Adipocyte (in vitro differentiated cells): Measurements from ENCODE around the gene PTBP3.
"Not testable (repeated sequence)": the region's sequence is repeated elsewhere in the genome, so short reads cannot be mapped to it uniquely, and the experiment has no call there.

Experiments used
- DNase-seq: peaks from one replicate; pipeline ENCODE4 v3.0.0-alpha.2; 2015; ENCODE audit warnings: low read depth
- H3K27me3 ChIP-seq: replicated peaks from 2 replicates; pipeline ENCODE4 v1.7.0; 2013; ENCODE audit warnings: mild to moderate bottlenecking, low read length, moderate library complexity; ENCODE audit not compliant: control insufficient read depth, insufficient read depth
- H3K36me3 ChIP-seq: 2 replicates; pipeline ENCODE4 v1.7.0; 2013; ENCODE audit warnings: low read length, mild to moderate bottlenecking, moderate library complexity; ENCODE audit not compliant: control insufficient read depth, insufficient read depth, severe bottlenecking
- H3K4me1 ChIP-seq: 2 replicates; pipeline ENCODE4 v1.7.0; 2013; ENCODE audit warnings: mild to moderate bottlenecking, low read length, moderate library complexity; ENCODE audit not compliant: control insufficient read depth, insufficient read depth
- H3K4me3 ChIP-seq: 2 replicates; pipeline ENCODE4 v1.7.0; 2013; ENCODE audit warnings: mild to moderate bottlenecking, low read length, moderate library complexity
- H3K9ac ChIP-seq: 2 replicates; pipeline ENCODE4 v1.7.0; 2013; ENCODE audit warnings: mild to moderate bottlenecking, low read length, moderate library complexity
- H3K9me3 ChIP-seq: 2 replicates; pipeline ENCODE4 v1.7.0; 2013; ENCODE audit warnings: mild to moderate bottlenecking, low read length, moderate library complexity; ENCODE audit not compliant: control insufficient read depth

PTBP3 gene

GRCh38 chr9:112283582-112284253 lies 49.7 kb downstream of the PTBP3 start:
- no peak overlapping the region for H3K4me3 ChIP-seq
- peaks cover 3% of the 10 kb centered on the region for H3K9me3 ChIP-seq
- no peak for DNase-seq
- no peaks in the 10 kb centered on the region for H3K27me3 ChIP-seq
- H3K36me3 ChIP-seq: peaks cover 17% of the 10 kb centered on the region
- no peak overlapping the region for H3K9ac ChIP-seq
- H3K4me1 ChIP-seq: no peaks in the 10 kb centered on the region

- not testable (repeated sequence) for H3K27me3 ChIP-seq, H3K9ac ChIP-seq, H3K4me3 ChIP-seq, H3K9me3 ChIP-seq, DNase-seq, H3K4me1 ChIP-seq
- H3K36me3 ChIP-seq: peaks cover 17% of the 10 kb centered on the region
Measured at GRCh38 chr9:112282841-112283240, 50.6 kb downstream of the PTBP3 start.

GRCh38 chr9:112280904-112281303 lies 52.5 kb downstream of the PTBP3 start:
- Histone ChIP-seq H3K9me3 (peaks cover 3% of the 10 kb centered on the region), H3K9ac (no peak overlapping the region), H3K27me3 (no peaks in the 10 kb centered on the region), H3K36me3 (peaks cover 17% of the 10 kb centered on the region), H3K4me3 (no peak overlapping the region), H3K4me1 (no peaks in the 10 kb centered on the region)
- no peak for DNase-seq

GRCh38 chr9:112279501-112279900 lies 53.9 kb downstream of the PTBP3 start:
- no peak for DNase-seq
- H3K4me1 ChIP-seq: no peaks in the 10 kb centered on the region
- H3K36me3 ChIP-seq: peaks cover 15% of the 10 kb centered on the region
- H3K27me3 ChIP-seq: no peaks in the 10 kb centered on the region
- H3K4me3 ChIP-seq: no peak overlapping the region
- H3K9ac ChIP-seq: no peak overlapping the region
- peaks cover 3% of the 10 kb centered on the region for H3K9me3 ChIP-seq

- Histone ChIP-seq H3K36me3 (peaks cover 3% of the 10 kb centered on the region), H3K4me1 (peaks cover 7% of the 10 kb centered on the region), H3K9ac (no peak overlapping the region), H3K4me3 (no peak overlapping the region), H3K9me3 (no peaks in the 10 kb centered on the region), H3K27me3 (no peaks in the 10 kb centered on the region)
- DNase-seq: peak; percentile 3
Measured at GRCh38 chr9:112278152-112278551, 55.3 kb downstream of the PTBP3 start.

- no peak for DNase-seq
- Histone ChIP-seq H3K9me3 (no peaks in the 10 kb centered on the region), H3K4me3 (no peak overlapping the region), H3K27me3 (no peaks in the 10 kb centered on the region), H3K4me1 (peaks cover 7% of the 10 kb centered on the region), H3K9ac (no peak overlapping the region), H3K36me3 (no peaks in the 10 kb centered on the region)
Measured at GRCh38 chr9:112274600-112274999, 58.8 kb downstream of the PTBP3 start.

GRCh38 chr9:112273876-112274275 lies 59.5 kb downstream of the PTBP3 start:
- Histone ChIP-seq H3K4me3 (no peak overlapping the region), H3K27me3 (no peaks in the 10 kb centered on the region), H3K9me3 (no peaks in the 10 kb centered on the region), H3K4me1 (peaks cover 7% of the 10 kb centered on the region), H3K36me3 (no peaks in the 10 kb centered on the region), H3K9ac (no peak overlapping the region)
- DNase-seq: peak; percentile 23

GRCh38 chr9:112271466-112272098 lies 61.8 kb downstream of the PTBP3 start:
- Histone ChIP-seq H3K9ac (no peak overlapping the region), H3K4me3 (no peak overlapping the region), H3K4me1 (peaks cover 7% of the 10 kb centered on the region), H3K27me3 (no peaks in the 10 kb centered on the region), H3K9me3 (no peaks in the 10 kb centered on the region), H3K36me3 (peaks cover 1% of the 10 kb centered on the region)
- no peak for DNase-seq

GRCh38 chr9:112268413-112268812 lies 65.0 kb downstream of the PTBP3 start:
- Histone ChIP-seq H3K9ac (no peak overlapping the region), H3K9me3 (no peaks in the 10 kb centered on the region), H3K4me1 (peaks cover 1% of the 10 kb centered on the region), H3K36me3 (peaks cover 15% of the 10 kb centered on the region), H3K4me3 (no peak overlapping the region), H3K27me3 (no peaks in the 10 kb centered on the region)
- DNase-seq: no peak

GRCh38 chr9:112267086-112267485 lies 66.3 kb downstream of the PTBP3 start:
- H3K4me3 ChIP-seq, H3K4me1 ChIP-seq, H3K27me3 ChIP-seq, H3K9ac ChIP-seq, H3K9me3 ChIP-seq, DNase-seq: not testable (repeated sequence)
- H3K36me3 ChIP-seq: peaks cover 15% of the 10 kb centered on the region

GRCh38 chr9:112265391-112265790 lies 68.0 kb downstream of the PTBP3 start:
- H3K36me3 ChIP-seq: peaks cover 18% of the 10 kb centered on the region

GRCh38 chr9:112262577-112262976 lies 70.8 kb downstream of the PTBP3 start:
- Histone ChIP-seq H3K27me3 (no peaks in the 10 kb centered on the region), H3K9ac (no peak overlapping the region), H3K36me3 (peaks cover 20% of the 10 kb centered on the region), H3K4me1 (no peaks in the 10 kb centered on the region), H3K4me3 (no peak overlapping the region), H3K9me3 (no peaks in the 10 kb centered on the region)
- DNase-seq: no peak

More at GRCh38 chr9:112265391-112265790, 68.0 kb downstream of the PTBP3 start:
- DNase-seq: no peak
- Histone ChIP-seq H3K4me3 (no peak overlapping the region), H3K27me3 (no peaks in the 10 kb centered on the region), H3K9ac (no peak overlapping the region), H3K9me3 (no peaks in the 10 kb centered on the region), H3K4me1 (no peaks in the 10 kb centered on the region)
